GM12801 (cell line): ENCODE measurements around the gene FAM186B.

Experiments used
- CTCF ChIP-seq: IDR thresholded peaks from one replicate; pipeline ENCODE4 v1.5.1; 2011; ENCODE audit warnings: control low read depth; ENCODE audit not compliant: insufficient read length; ENCODE audit errors: extremely low read depth

The FAM186B gene

GRCh38 chr12:49633703-49634345 lies 28.4 kb upstream of the FAM186B start:
- no peak for TF ChIP-seq CTCF

DNA sequence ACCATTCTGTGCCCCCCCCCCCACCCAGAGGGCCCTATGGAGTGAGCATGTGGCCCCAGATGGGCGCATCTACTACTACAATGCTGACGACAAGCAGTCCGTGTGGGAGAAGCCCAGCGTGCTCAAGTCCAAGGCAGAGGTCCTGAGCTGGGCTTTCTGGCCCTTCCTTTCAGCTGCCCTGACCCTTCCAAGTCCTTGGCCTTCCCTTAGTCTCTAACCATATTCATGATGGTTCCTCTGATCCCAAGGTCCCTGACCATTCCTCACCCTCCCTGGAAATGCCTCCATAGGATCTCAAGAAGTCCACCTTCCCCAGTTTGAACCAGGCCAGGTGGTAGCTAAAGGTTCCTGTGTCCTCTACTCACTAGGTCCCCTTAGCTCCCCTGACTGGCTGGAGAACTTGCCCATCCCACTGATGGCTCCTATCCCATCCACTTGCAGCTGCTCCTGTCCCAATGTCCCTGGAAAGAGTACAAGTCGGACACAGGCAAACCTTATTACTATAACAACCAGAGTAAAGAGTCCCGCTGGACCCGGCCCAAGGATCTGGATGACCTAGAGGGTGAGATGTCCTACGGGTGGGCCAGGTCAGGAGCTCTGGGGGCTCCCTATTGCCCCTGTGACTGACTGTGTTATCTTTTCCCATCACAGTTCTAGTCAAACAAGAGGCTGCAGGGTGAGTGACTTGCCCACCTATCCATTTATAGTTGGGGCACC lies 27.7 kb upstream of the FAM186B start:
- TF ChIP-seq CTCF: no peak

DNA sequence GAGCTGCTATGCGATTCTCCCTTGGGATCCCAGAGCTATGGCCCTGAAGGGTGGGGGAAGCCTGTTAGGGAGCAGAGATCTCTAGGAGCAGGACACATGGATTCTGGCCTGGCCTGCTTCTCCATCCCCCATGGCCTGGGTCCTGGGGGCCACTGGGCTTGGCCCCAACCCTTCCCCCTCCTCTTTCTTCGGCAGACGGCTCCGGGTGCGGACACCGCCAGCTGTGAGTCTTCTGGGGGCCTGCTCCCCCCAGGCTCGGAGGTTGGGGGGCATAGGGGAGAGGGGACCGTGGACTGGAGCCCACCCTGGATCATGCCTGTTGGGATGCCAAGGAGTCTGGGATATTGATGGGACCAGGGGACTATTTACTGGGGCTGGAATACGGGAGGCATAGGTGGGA lies 27.0 kb upstream of the FAM186B start:
- no peak for TF ChIP-seq CTCF

DNA sequence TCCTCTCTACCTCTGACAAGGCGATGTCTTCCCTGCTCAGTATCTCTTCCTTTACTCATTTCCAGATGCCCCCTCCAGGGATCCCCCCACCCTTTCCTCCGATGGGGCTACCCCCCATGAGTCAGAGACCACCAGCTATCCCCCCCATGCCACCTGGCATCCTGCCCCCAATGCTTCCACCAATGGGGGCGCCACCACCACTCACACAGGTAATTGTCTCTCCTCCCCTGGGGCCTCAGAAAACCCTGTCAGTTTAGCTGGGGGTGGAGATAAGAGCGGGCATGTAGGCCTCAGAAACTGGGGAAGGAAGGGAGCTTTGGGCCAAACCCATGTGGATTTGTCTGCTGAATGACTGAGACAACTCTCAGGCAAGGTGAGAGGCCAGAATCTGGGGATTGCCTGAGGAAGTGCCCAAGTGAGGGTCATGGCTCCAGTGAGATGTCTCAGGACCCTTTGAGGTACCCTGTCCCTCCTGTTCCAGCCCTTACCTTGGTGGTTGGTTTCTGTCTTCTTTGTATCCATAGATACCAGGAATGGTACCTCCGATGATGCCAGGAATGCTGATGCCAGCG lies 26.0 kb upstream of the FAM186B start:
- no peak for TF ChIP-seq CTCF

GRCh38 chr12:49627752-49628360 lies 22.4 kb upstream of the FAM186B start:
- no peak for TF ChIP-seq CTCF

DNA sequence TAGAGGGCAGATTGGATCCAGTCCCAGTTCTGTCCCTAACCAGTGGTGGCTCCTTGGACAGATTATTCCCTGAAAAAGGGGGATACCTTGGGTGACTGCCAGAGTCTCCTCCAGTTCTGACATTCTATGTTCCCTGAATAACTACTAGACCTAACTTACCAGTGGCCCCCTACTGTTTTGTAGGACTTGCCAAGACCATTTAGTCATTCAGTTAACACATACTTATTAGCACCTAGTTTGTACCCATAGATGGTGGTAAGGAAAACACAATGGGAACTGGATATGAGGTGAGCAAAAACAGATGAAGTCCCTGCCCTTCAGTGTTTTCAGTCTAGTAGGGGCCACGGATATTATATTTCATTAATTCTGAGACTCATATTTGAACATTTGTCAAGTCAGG lies 21.4 kb upstream of the FAM186B start:
- no peak for TF ChIP-seq CTCF

GRCh38 chr12:49626169-49626835 lies 20.9 kb upstream of the FAM186B start:
- TF ChIP-seq CTCF: no peak
